Caco-2 (cell line): ENCODE results near the gene NAAA. TPM values are rescaled to one million over a fixed set of nuclear protein-coding genes. Genes with fewer than 3 reads are reported as not detected.
"Not testable (repeated sequence)": the region's sequence is repeated elsewhere in the genome, so short reads cannot be mapped to it uniquely, and the experiment has no call there.

ENCODE experiments used
- BruUV-seq: library from RNA; stranded (reverse); fragments of 400-500 nt; replicated peaks from 2 replicates; lab custom pipeline; 2021; lab: Mats Ljungman, UMichigan
- CTCF ChIA-PET: fragments of 300-600 bp; sonication (Branson Sonifier 250); formaldehyde crosslinking; loops from one replicate; lab custom pipeline; 2022; ENCODE audit warnings: antibody characterized with exemption; lab: Charles Lee
- POLR2A ChIA-PET: fragments of 300-600 bp; sonication (Branson Sonifier 250); formaldehyde crosslinking; loops from one replicate; lab custom pipeline; 2022; ENCODE audit warnings: antibody characterized with exemption; lab: Charles Lee
- DNase-seq, 2 experiments: peaks; one replicate each; pipeline versions ENCODE4 v3.0.0 to v3.0.0-alpha.2; 2020 to 2022
- H3K27me3 ChIP-seq: replicated peaks from 2 replicates; pipeline ENCODE4 v1.6.0; 2011; ENCODE audit warnings: low read length; ENCODE audit not compliant: control insufficient read depth, insufficient read depth
- H3K36me3 ChIP-seq: 2 replicates; pipeline ENCODE4 v1.5.1; 2011; ENCODE audit warnings: low read length; ENCODE audit not compliant: control insufficient read depth, insufficient read depth
- H3K4me1 ChIP-seq: fragments of 250-450 bp; sonication (Bioruptor Pico); 2 replicates; pipeline ENCODE4 v1.5.1; 2020; ENCODE audit warnings: mild to moderate bottlenecking
- H3K4me3 ChIP-seq: 2 replicates; pipeline ENCODE4 v1.5.1; 2011; ENCODE audit warnings: low read depth, mild to moderate bottlenecking, control low read depth, low read length
- H3K9me3 ChIP-seq: fragments of 250-450 bp; sonication (Bioruptor Pico); 2 replicates; pipeline ENCODE4 v1.5.1; 2020; ENCODE audit warnings: mild to moderate bottlenecking, moderate library complexity
- H3K27ac Mint-ChIP-seq: one replicate; pipeline ENCODE4 v1.8.0; 2022; ENCODE audit warnings: mixed read lengths; ENCODE audit not compliant: unreplicated experiment
- H3K27me3 Mint-ChIP-seq: one replicate; pipeline ENCODE4 v1.8.0; 2022; ENCODE audit warnings: mixed read lengths; ENCODE audit not compliant: insufficient read depth, unreplicated experiment
- H3K36me3 Mint-ChIP-seq: one replicate; pipeline ENCODE4 v1.8.0; 2022; ENCODE audit warnings: mild to moderate bottlenecking, mixed read lengths; ENCODE audit not compliant: insufficient read depth, unreplicated experiment
- H3K4me1 Mint-ChIP-seq: one replicate; pipeline ENCODE4 v1.8.0; 2022; ENCODE audit warnings: low read depth, mixed read lengths; ENCODE audit not compliant: unreplicated experiment
- H3K4me3 Mint-ChIP-seq: one replicate; pipeline ENCODE4 v1.8.0; 2022; ENCODE audit warnings: mild to moderate bottlenecking, moderate library complexity, mixed read lengths; ENCODE audit not compliant: unreplicated experiment
- H3K9me3 Mint-ChIP-seq: one replicate; pipeline ENCODE4 v1.8.0; 2022; ENCODE audit warnings: mixed read lengths; ENCODE audit not compliant: unreplicated experiment
- intact Hi-C: fragments of 100-400 bp; cut with micrococcal nuclease; formaldehyde crosslinking; loops from one replicate; pipeline ENCODE4 v1.10.0; 2022; ENCODE audit not compliant: unreplicated experiment
- total RNA-seq: library from RNA; stranded (reverse); gene quantifications from 2 replicates; pipeline ENCODE4 v1.2.3, GENCODE V29; 2022
- TF ChIP-seq, protein P1 (sequence below), 2 experiments: fragments of 200-600 bp in 1 of 2; IDR thresholded peaks; 1 replicate in 1 of 2; 2 replicates in 1 of 2; pipeline versions ENCODE4 v1.5.1 to v1.8.0; 2011 to 2022; ENCODE audit warnings: antibody characterized with exemption in 1 of 2, control low read depth in 1 of 2, inconsistent platforms in 1 of 2, low read depth in 1 of 2, low read length in 1 of 2, mild to moderate bottlenecking in 1 of 2, moderate library complexity in 1 of 2; ENCODE audit not compliant: insufficient read depth in 1 of 2, severe bottlenecking in 1 of 2, unreplicated experiment in 1 of 2

Gene NAAA
- total RNA-seq, 1 experiment from 2014 or later = 11.8 TPM

DNA sequence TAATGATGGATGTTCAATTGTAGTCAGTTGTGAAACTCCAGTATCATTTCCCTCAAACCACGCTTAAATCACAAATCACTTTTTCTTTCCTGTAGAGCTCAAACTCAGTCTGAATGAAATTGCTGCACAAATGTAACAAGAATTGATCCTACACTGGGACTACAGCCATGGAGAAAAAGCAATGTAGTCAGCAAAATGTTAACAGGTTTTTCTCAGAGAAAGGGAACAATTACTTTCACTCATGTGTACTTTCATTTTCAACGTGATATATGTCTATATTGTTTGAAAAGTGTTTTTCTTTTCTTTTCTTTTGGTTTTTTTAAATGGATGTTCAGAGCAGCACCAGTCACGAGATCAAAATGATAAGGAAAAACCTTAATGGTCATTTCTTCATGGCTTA is 27.3 kb upstream of the NAAA start:
- no peak for DNase-seq
- H3K27me3 ChIP-seq = no peaks in the 10 kb centered on the region
- CTCF ChIA-PET = interaction anchor here (0.7 kb wide), 1 partner anchor 138 kb away, joined by 8 read pairs; no protein-coding TSS in a partner anchor
- no peaks in the 10 kb centered on the region for H3K4me1 ChIP-seq
- TF ChIP-seq, protein P1, sequence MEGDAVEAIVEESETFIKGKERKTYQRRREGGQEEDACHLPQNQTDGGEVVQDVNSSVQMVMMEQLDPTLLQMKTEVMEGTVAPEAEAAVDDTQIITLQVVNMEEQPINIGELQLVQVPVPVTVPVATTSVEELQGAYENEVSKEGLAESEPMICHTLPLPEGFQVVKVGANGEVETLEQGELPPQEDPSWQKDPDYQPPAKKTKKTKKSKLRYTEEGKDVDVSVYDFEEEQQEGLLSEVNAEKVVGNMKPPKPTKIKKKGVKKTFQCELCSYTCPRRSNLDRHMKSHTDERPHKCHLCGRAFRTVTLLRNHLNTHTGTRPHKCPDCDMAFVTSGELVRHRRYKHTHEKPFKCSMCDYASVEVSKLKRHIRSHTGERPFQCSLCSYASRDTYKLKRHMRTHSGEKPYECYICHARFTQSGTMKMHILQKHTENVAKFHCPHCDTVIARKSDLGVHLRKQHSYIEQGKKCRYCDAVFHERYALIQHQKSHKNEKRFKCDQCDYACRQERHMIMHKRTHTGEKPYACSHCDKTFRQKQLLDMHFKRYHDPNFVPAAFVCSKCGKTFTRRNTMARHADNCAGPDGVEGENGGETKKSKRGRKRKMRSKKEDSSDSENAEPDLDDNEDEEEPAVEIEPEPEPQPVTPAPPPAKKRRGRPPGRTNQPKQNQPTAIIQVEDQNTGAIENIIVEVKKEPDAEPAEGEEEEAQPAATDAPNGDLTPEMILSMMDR (IDR thresholded peaks at IDR 0.05; ENCODE audit: insufficient read depth in 1 of 2, low read depth in 1 of 2, low read length in 1 of 2, severe bottlenecking in 1 of 2, unreplicated experiment in 1 of 2) = no peak
- H3K4me3 ChIP-seq = no peak overlapping the region
- POLR2A ChIA-PET = no interaction called here
- BruUV-seq = no TSS peak
- Mint-ChIP-seq H3K4me3 (no peak overlapping the region), H3K4me1 (no peaks in the 10 kb centered on the region), H3K9me3 (peaks cover 23% of the 10 kb centered on the region), H3K36me3 (peaks cover 99% of the 10 kb centered on the region), H3K27me3 (no peaks in the 10 kb centered on the region), H3K27ac (no peak overlapping the region)
- no peaks in the 10 kb centered on the region for H3K9me3 ChIP-seq
- intact Hi-C loops = no loop called here
- H3K36me3 ChIP-seq = peaks cover 4% of the 10 kb centered on the region

DNA sequence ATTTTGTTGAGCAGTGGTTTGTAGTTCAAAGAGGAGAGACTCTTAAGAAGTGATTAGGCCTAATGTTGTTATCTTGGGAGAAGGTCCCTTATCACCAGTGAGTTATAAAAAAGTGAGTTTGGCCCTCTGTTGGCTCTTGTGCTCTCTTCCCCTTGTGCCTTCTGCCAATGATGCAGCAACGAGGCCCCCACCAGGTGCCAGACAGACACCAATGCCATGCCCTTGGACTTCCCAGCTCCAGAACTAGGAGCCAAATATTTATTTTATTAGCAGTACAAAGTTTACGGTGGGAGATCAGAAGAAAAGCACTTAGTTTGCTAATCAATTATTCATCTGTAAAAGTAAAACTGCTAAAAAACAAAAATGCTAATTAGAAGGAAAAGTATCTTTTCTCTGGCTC is 22.7 kb upstream of the NAAA start:
- H3K9me3 Mint-ChIP-seq = peaks cover 23% of the 10 kb centered on the region
- POLR2A ChIA-PET = no interaction called here
- BruUV-seq = no TSS peak

GRCh38 chr4:75962072-75962471 is 21.3 kb upstream of the NAAA start:
- H3K27me3 Mint-ChIP-seq, H3K27ac Mint-ChIP-seq, H3K4me1 ChIP-seq, DNase-seq, H3K9me3 ChIP-seq, CTCF ChIA-PET, H3K4me3 ChIP-seq, H3K36me3 ChIP-seq, H3K27me3 ChIP-seq, BruUV-seq, intact Hi-C loops, H3K4me1 Mint-ChIP-seq, POLR2A ChIA-PET, H3K4me3 Mint-ChIP-seq: not testable (repeated sequence)
- Mint-ChIP-seq H3K9me3 (peaks cover 14% of the 10 kb centered on the region), H3K36me3 (peaks cover 93% of the 10 kb centered on the region)

More for the DNA sequence above, 22.7 kb upstream of the NAAA start:
- Mint-ChIP-seq H3K4me1 (no peaks in the 10 kb centered on the region), H3K27ac (no peak overlapping the region), H3K36me3 (peaks cover 96% of the 10 kb centered on the region), H3K27me3 (no peaks in the 10 kb centered on the region), H3K4me3 (no peak overlapping the region)
- Histone ChIP-seq H3K27me3 (no peaks in the 10 kb centered on the region), H3K4me1 (no peaks in the 10 kb centered on the region), H3K4me3 (no peak overlapping the region), H3K36me3 (peaks cover 4% of the 10 kb centered on the region), H3K9me3 (no peaks in the 10 kb centered on the region)
- intact Hi-C loops = no loop called here
- CTCF ChIA-PET = no interaction called here
- no peak for DNase-seq
- TF ChIP-seq, protein P1 (IDR thresholded peaks at IDR 0.05; ENCODE audit: insufficient read depth in 1 of 2, low read depth in 1 of 2, low read length in 1 of 2, severe bottlenecking in 1 of 2, unreplicated experiment in 1 of 2) = no peak

DNA sequence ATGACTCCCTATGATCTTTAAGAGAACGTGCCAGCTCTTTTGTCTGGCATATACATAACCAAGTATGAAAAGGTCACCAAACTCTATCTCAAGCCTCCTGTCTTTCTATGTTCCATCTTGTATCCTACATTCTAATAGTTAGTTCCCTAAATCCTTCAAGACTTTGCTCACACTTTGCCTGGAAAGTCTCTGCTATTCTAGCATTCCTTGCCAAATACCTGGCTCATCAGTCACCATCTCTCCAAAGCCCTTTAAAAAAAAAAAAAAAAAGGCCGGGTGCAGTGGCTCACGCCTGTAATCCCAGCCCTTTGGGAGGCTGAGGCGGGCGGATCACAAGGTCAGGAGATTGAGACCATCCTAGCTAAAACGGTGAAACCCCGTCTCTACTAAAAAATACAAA is 17.7 kb upstream of the NAAA start:
- H3K27ac Mint-ChIP-seq, H3K36me3 ChIP-seq, H3K27me3 Mint-ChIP-seq, H3K4me3 ChIP-seq, H3K27me3 ChIP-seq, H3K4me3 Mint-ChIP-seq, H3K4me1 ChIP-seq, CTCF ChIA-PET, DNase-seq, H3K9me3 Mint-ChIP-seq, H3K4me1 Mint-ChIP-seq, H3K9me3 ChIP-seq, BruUV-seq, intact Hi-C loops, POLR2A ChIA-PET: not testable (repeated sequence)
- H3K36me3 Mint-ChIP-seq = peaks cover 91% of the 10 kb centered on the region

DNA sequence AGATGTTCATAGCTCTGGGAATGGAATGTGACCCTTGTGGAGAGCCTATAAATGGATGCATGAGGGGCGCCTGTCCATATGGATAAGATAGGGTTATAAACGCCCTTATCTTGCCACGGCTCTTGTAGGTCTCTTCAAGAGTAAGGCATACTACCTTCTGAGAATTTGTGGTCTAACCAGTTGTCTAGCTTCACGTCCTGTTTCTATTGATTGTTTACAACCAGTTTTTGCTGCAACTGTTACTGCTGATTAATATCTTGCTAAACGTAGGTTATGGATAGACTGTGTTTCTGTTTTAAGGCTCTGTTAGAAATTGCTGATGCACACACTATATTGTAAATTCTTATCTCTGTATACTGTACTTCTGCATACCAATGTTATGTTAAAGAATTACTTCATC is 14.0 kb upstream of the NAAA start:
- H3K27ac Mint-ChIP-seq, H3K36me3 ChIP-seq, H3K27me3 Mint-ChIP-seq, H3K4me1 ChIP-seq, H3K9me3 ChIP-seq, DNase-seq, BruUV-seq, CTCF ChIA-PET, H3K4me3 ChIP-seq, H3K4me3 Mint-ChIP-seq, H3K9me3 Mint-ChIP-seq, intact Hi-C loops, H3K4me1 Mint-ChIP-seq, POLR2A ChIA-PET, H3K27me3 ChIP-seq: not testable (repeated sequence)
- peaks cover 68% of the 10 kb centered on the region for H3K36me3 Mint-ChIP-seq
